HEK293 (cell line): Measurements from ENCODE around the gene MARK3.

Experiments
- CTCF ChIA-PET: fragments of 350-600 bp; formaldehyde crosslinking; extraction: SDS; loops from one replicate; lab custom pipeline; 2021; ENCODE audit warnings: antibody characterized with exemption; lab: Yijun Ruan, JAX
- POLR2A ChIA-PET: fragments of 300-600 bp; formaldehyde crosslinking; extraction: SDS; loops from one replicate; lab custom pipeline; 2020; ENCODE audit warnings: antibody characterized with exemption, inconsistent platforms; lab: Yijun Ruan, JAX
- H3K27ac ChIP-seq: fragments of 200-500 bp; sonication (Bioruptor generic); 2 replicates; pipeline ENCODE4 v1.5.1; 2014; ENCODE audit warnings: low read depth, low read length, control low read depth, inconsistent platforms; ENCODE audit errors: extremely low read depth
- H3K36me3 ChIP-seq, 2 experiments: fragments of 200-500 bp in 1 of 2; sonication (Bioruptor generic) in 1 of 2; 1 replicate in 1 of 2; 2 replicates in 1 of 2; pipeline ENCODE4 v1.5.1; 2014 to 2017; ENCODE audit warnings: inconsistent platforms in 2 of 2, low read length in 2 of 2; ENCODE audit not compliant: control insufficient read depth in 2 of 2, insufficient read depth in 1 of 2
- H3K4me1 ChIP-seq: fragments of 200-500 bp; sonication (Bioruptor generic); 2 replicates; pipeline ENCODE4 v1.5.1; 2014; ENCODE audit warnings: mild to moderate bottlenecking, low read length, inconsistent platforms; ENCODE audit not compliant: control insufficient read depth, insufficient read depth
- H3K4me3 ChIP-seq: 2 replicates; pipeline ENCODE4 v1.5.1; 2011; ENCODE audit warnings: low read depth, mild to moderate bottlenecking, control low read depth, low read length, moderate library complexity
- H3K9me3 ChIP-seq: fragments of 200-500 bp; sonication (Bioruptor generic); 2 replicates; pipeline ENCODE4 v1.5.1; 2014; ENCODE audit warnings: low read depth, low read length, inconsistent platforms; ENCODE audit not compliant: control insufficient read depth, insufficient read depth
- ATF2 ChIP-seq: fragments of 450-650 bp; formaldehyde crosslinking; IDR thresholded peaks from 2 replicates; pipeline ENCODE4 v1.5.1; 2016; ENCODE audit warnings: missing biosample characterization, missing genetic modification characterization, low read depth
- BCL6B ChIP-seq: fragments of 450-650 bp; formaldehyde crosslinking; IDR thresholded peaks from 2 replicates; pipeline ENCODE4 v1.5.1; 2017; ENCODE audit warnings: missing biosample characterization, missing genetic modification characterization
- EGR2 ChIP-seq: fragments of 450-650 bp; formaldehyde crosslinking; IDR thresholded peaks from 2 replicates; pipeline ENCODE4 v1.5.1; 2016; ENCODE audit warnings: low read depth, missing biosample characterization, missing genetic modification characterization
- ELK4 ChIP-seq: IDR thresholded peaks from 2 replicates; pipeline ENCODE4 v1.6.1; 2011; ENCODE audit warnings: mild to moderate bottlenecking, low read depth, low read length, borderline replicate concordance
- GFI1B ChIP-seq: fragments of 450-650 bp; formaldehyde crosslinking; IDR thresholded peaks from 2 replicates; pipeline ENCODE4 v1.5.1; 2016; ENCODE audit warnings: missing biosample characterization, missing genetic modification characterization
- GLI2 ChIP-seq: fragments of 450-650 bp; formaldehyde crosslinking; IDR thresholded peaks from 2 replicates; pipeline ENCODE4; 2017; ENCODE audit warnings: missing biosample characterization, missing genetic modification characterization, low read depth, borderline replicate concordance
- GLIS2 ChIP-seq: fragments of 450-650 bp; formaldehyde crosslinking; IDR thresholded peaks from 2 replicates; pipeline ENCODE4 v1.5.1; 2016; ENCODE audit warnings: missing biosample characterization, missing genetic modification characterization
- HIC1 ChIP-seq: fragments of 450-650 bp; formaldehyde crosslinking; IDR thresholded peaks from 2 replicates; pipeline ENCODE4 v1.5.1; 2016; ENCODE audit warnings: missing biosample characterization, missing genetic modification characterization
- KLF7 ChIP-seq: fragments of 450-650 bp; formaldehyde crosslinking; IDR thresholded peaks from 2 replicates; pipeline ENCODE4 v1.5.1; 2016; ENCODE audit warnings: missing biosample characterization, missing genetic modification characterization, borderline replicate concordance
- PRDM6 ChIP-seq: fragments of 450-650 bp; formaldehyde crosslinking; IDR thresholded peaks from 2 replicates; pipeline ENCODE4 v1.5.1; 2017; ENCODE audit warnings: missing biosample characterization, missing genetic modification characterization
- SCRT2 ChIP-seq: fragments of 450-650 bp; formaldehyde crosslinking; IDR thresholded peaks from 2 replicates; pipeline ENCODE4 v1.5.1; 2016; ENCODE audit warnings: missing biosample characterization, missing genetic modification characterization
- SP3 ChIP-seq: fragments of 450-650 bp; formaldehyde crosslinking; IDR thresholded peaks from 2 replicates; pipeline ENCODE4 v1.5.1; 2016; ENCODE audit warnings: missing biosample characterization, missing genetic modification characterization
- SP7 ChIP-seq: fragments of 450-650 bp; formaldehyde crosslinking; IDR thresholded peaks from 2 replicates; pipeline ENCODE4 v1.5.1; 2016; ENCODE audit warnings: missing biosample characterization, missing genetic modification characterization
- ZBTB20 ChIP-seq: fragments of 450-650 bp; formaldehyde crosslinking; IDR thresholded peaks from 2 replicates; pipeline ENCODE4 v1.5.1; 2016; ENCODE audit warnings: missing biosample characterization, missing genetic modification characterization
- ZBTB8A ChIP-seq: fragments of 450-650 bp; formaldehyde crosslinking; IDR thresholded peaks from 2 replicates; pipeline ENCODE4 v1.5.1; 2016; ENCODE audit warnings: missing biosample characterization, missing genetic modification characterization
- ZFP37 ChIP-seq: fragments of 450-650 bp; formaldehyde crosslinking; IDR thresholded peaks from 2 replicates; pipeline ENCODE4 v1.5.1; 2016; ENCODE audit warnings: missing biosample characterization, missing genetic modification characterization
- ZNF121 ChIP-seq: fragments of 450-650 bp; formaldehyde crosslinking; IDR thresholded peaks from 2 replicates; pipeline ENCODE4 v1.5.1; 2016; ENCODE audit warnings: missing biosample characterization, missing genetic modification characterization
- ZNF266 ChIP-seq: fragments of 450-650 bp; formaldehyde crosslinking; IDR thresholded peaks from 2 replicates; pipeline ENCODE4 v1.5.1; 2016; ENCODE audit warnings: missing biosample characterization, missing genetic modification characterization, low read depth
- ZNF292 ChIP-seq: fragments of 450-650 bp; formaldehyde crosslinking; IDR thresholded peaks from 2 replicates; pipeline ENCODE4 v1.5.1; 2016; ENCODE audit warnings: low read depth, missing biosample characterization, missing genetic modification characterization, borderline replicate concordance
- ZNF341 ChIP-seq: fragments of 450-650 bp; formaldehyde crosslinking; IDR thresholded peaks from 2 replicates; pipeline ENCODE4; 2016; ENCODE audit warnings: low read depth, missing biosample characterization, missing genetic modification characterization
- ZNF473 ChIP-seq: fragments of 450-650 bp; formaldehyde crosslinking; IDR thresholded peaks from 2 replicates; pipeline ENCODE4 v1.5.1; 2017; ENCODE audit warnings: missing biosample characterization, missing genetic modification characterization
- ZNF514 ChIP-seq: fragments of 450-650 bp; formaldehyde crosslinking; IDR thresholded peaks from 2 replicates; pipeline ENCODE4 v1.5.1; 2016; ENCODE audit warnings: missing biosample characterization, missing genetic modification characterization
- ZNF561 ChIP-seq: fragments of 450-650 bp; IDR thresholded peaks from 2 replicates; pipeline ENCODE4 v1.5.1; 2018; ENCODE audit warnings: missing biosample characterization, missing genetic modification characterization, borderline replicate concordance
- ZNF600 ChIP-seq: fragments of 450-650 bp; formaldehyde crosslinking; IDR thresholded peaks from 2 replicates; pipeline ENCODE4 v1.5.1; 2016; ENCODE audit warnings: missing biosample characterization, missing genetic modification characterization
- ZNF623 ChIP-seq: fragments of 450-650 bp; formaldehyde crosslinking; IDR thresholded peaks from 2 replicates; pipeline ENCODE4 v1.5.1; 2016; ENCODE audit warnings: missing biosample characterization, missing genetic modification characterization
- ZSCAN23 ChIP-seq: fragments of 450-650 bp; formaldehyde crosslinking; IDR thresholded peaks from 2 replicates; pipeline ENCODE4 v1.5.1; 2016; ENCODE audit warnings: missing biosample characterization, missing genetic modification characterization

The MARK3 gene

GRCh38 chr14:103528146-103528586 lies 143.0 kb downstream of the MARK3 start:
- Histone ChIP-seq H3K4me3 (peak overlapping the region; percentile 42), H3K9me3 (no peaks in the 10 kb centered on the region), H3K4me1 (peaks cover 19% of the 10 kb centered on the region), H3K36me3 (peaks cover 0 to 12% of the 10 kb centered on the region in 2 experiments; a peak in 1 of 3 replicates), H3K27ac (peak overlapping the region; percentile 89)
- TF ChIP-seq ZNF341 (tag by site-specific recombination) (peak; percentile 94), ATF2 (tag by site-specific recombination) (no peak), KLF7 (tag by site-specific recombination) (0 out of 2 replicates have a peak, but pooled peaks have one; percentile 30), SP3 (0 out of 2 replicates have a peak, but pooled peaks have one; percentile 10), ZNF121 (tag by site-specific recombination) (no peak), ZNF600 (tag by site-specific recombination) (peak; percentile 94), ZNF561 (tag by site-specific recombination) (peak; percentile 12; the same call in 1 of the 2 replicates), ZBTB8A (tag by site-specific recombination) (no peak), ZNF292 (no peak), SCRT2 (0 out of 2 replicates have a peak, but pooled peaks have one; percentile 7), ZSCAN23 (tag by site-specific recombination) (no peak), ZNF473 (tag by site-specific recombination) (no peak)
- POLR2A ChIA-PET = interaction anchor here (0.7 to 2.2 kb wide), 11 partner anchors 7 to 194 kb away, joined by 3 to 18 read pairs (median 4); partner anchors contain the start of genes BAG5, COA8 and EIF5
- CTCF ChIA-PET = interaction anchor here (0.6 to 2.8 kb wide), 2 partner anchors 10 to 115 kb away, joined by 3 to 13 read pairs; no protein-coding TSS in a partner anchor

- Histone ChIP-seq H3K36me3 (peaks cover 0 to 12% of the 10 kb centered on the region in 2 experiments; a peak in 1 of 3 replicates), H3K27ac (peak within 1 kb of the TSS; percentile 89), H3K4me3 (peak within 1 kb of the TSS; percentile 83), H3K9me3 (no peaks in the 10 kb centered on the region), H3K4me1 (peaks cover 19% of the 10 kb centered on the region)
- POLR2A ChIA-PET = interaction anchor here (0.6 to 2.2 kb wide), 14 partner anchors 8 to 452 kb away, joined by 3 to 18 read pairs (median 4); partner anchors contain the start of genes BAG5, COA8 and EIF5
- CTCF ChIA-PET = interaction anchor here (0.6 to 2.8 kb wide), 2 partner anchors 10 to 1516 kb away, joined by 3 to 13 read pairs; no protein-coding TSS in a partner anchor
- TF ChIP-seq BCL6B (tag by site-specific recombination) (no peak), EGR2 (tag by site-specific recombination) (no peak), ZBTB20 (tag by site-specific recombination) (no peak), GFI1B (tag by site-specific recombination) (no peak), ELK4 (no peak), PRDM6 (tag by site-specific recombination) (no peak), SP7 (tag by site-specific recombination) (0 out of 2 replicates have a peak, but pooled peaks have one; percentile 40), ZNF514 (tag by site-specific recombination) (no peak), GLIS2 (peak; percentile 51), GLI2 (tag by site-specific recombination) (no peak), ZNF623 (no peak), SCRT2 (no peak), ZFP37 (tag by site-specific recombination) (no peak), ZNF266 (tag by site-specific recombination) (no peak), HIC1 (tag by site-specific recombination) (0 out of 2 replicates have a peak, but pooled peaks have one; percentile 10)
Observed at GRCh38 chr14:103528587-103529382, 143.6 kb downstream of the MARK3 start, which contains the start of gene TRMT61A. TRMT61A (plus strand) TSS chr14:103529196; CDS start chr14:103529979, 783 bp downstream.
